Stimulated activated naive CD8-positive, alpha-beta T cell treated with anti-CD3 and anti-CD28 coated beads, Interleukin-15, Interleukin-2, amounts not matched to agents 100 U/mL and 50 U/mL, for 24 hours (primary cell): ENCODE results near the gene ZMYND8.
"Not testable (repeated sequence)": the region's sequence is repeated elsewhere in the genome, so short reads cannot be mapped to it uniquely, and the experiment has no call there.

ENCODE experiments used
- ATAC-seq: fragments of 150-1000 bp; cut with Tn5 transposase; one replicate; pipeline ENCODE4 v1.10.0; 2021
- DNase-seq: peaks from one replicate; pipeline ENCODE4 v3.0.0; 2021

Gene ZMYND8

DNA sequence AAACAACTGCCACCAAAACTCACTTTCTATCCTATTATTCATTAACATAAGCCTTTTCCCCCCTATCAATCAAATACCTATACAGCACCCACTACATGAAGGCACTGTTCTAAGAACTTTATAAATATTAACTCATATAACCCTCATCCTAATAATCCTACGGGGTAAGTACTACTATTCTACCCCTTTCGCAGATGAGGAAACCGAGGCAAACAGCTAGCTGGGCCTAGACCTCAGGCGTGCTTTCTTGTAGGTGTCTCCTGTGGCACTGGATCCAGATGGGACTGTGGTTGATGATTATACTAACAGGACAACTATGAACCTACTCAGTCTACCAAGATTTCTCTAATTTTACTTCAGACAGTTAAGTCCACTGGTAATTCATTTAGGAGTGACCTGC lies 131.6 kb downstream of the ZMYND8 start:
- ATAC-seq (no peak), DNase-seq (no peak)

DNA sequence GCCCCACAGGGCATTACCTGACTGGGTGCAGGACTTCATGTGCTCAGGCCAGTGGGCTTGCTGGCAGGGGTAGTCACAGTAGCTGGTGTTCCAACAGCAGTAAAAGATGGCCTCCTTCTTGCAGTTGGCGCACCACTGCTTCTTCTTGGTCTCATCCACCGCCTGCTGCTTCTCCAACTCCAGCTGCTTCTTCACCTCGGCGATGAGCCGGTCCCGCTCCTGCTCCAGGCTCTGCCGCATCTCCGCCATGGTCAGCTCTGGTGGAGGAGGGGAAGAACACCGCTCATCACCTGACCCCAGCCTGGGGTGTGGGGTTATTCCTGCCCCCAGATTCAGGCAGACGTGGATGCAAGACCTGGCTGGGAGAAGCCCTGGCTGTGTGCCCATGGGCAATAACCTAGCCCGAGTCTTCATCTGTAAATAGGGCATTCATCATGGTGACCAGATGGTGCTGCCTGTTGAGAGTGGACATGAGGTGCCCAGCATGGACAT lies 132.2 kb downstream of the ZMYND8 start:
- ATAC-seq = no peak
- no peak for DNase-seq

DNA sequence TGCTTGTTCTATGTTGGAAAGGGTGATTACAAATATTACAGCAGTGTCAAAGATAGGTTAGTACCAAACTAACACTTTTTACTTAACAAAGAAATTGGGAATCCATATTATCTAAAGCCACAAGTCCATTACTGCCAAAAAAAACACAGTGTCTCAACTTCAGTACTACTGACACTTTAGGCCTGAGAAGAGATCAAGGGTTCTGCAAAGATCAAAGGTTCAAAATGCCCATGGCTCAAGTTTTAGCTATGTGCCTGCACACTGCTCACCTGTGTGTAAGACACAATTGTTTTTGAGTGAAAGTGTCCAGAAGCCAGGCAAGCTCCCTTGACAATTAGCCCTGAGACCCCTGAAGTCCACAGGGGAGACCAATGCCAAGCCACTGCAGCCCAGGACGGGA lies 132.6 kb downstream of the ZMYND8 start:
- ATAC-seq = no peak

GRCh38 chr20:47222468-47223119 lies 133.9 kb downstream of the ZMYND8 start:
- ATAC-seq (no peak), DNase-seq (no peak)

More for the DNA sequence above, 132.6 kb downstream of the ZMYND8 start:
- no peak for DNase-seq

- DNase-seq (no peak), ATAC-seq (no peak)
These were observed 135.4 kb downstream of the ZMYND8 start for GRCh38 chr20:47221036-47221625.

DNA sequence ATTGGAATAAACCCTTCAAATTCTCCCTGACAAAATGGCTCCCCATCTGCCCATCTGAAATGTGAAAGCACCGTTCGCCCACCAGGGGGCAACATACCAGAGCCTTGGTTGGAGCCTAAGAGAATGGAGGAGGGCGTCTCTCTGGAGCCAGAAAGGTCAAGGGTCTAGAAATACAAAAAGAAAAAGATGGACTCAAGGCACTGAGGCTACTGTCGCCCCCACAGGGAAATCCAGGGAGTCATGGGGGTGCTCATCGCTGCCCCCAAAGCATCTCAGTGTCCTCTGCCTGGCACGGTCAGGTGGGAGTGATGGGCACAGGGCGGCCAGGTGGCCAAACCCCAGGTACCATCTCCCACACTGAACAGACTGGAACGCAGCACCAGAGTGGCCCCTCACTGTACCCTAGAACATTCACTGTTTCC lies 136.3 kb downstream of the ZMYND8 start:
- DNase-seq (peak; percentile 64), ATAC-seq (no peak)

- ATAC-seq (no peak), DNase-seq (no peak)
These were observed 138.7 kb downstream of the ZMYND8 start for GRCh38 chr20:47217482-47218446.

GRCh38 chr20:47216819-47217410 lies 139.6 kb downstream of the ZMYND8 start:
- DNase-seq = no peak
- no peak for ATAC-seq

DNA sequence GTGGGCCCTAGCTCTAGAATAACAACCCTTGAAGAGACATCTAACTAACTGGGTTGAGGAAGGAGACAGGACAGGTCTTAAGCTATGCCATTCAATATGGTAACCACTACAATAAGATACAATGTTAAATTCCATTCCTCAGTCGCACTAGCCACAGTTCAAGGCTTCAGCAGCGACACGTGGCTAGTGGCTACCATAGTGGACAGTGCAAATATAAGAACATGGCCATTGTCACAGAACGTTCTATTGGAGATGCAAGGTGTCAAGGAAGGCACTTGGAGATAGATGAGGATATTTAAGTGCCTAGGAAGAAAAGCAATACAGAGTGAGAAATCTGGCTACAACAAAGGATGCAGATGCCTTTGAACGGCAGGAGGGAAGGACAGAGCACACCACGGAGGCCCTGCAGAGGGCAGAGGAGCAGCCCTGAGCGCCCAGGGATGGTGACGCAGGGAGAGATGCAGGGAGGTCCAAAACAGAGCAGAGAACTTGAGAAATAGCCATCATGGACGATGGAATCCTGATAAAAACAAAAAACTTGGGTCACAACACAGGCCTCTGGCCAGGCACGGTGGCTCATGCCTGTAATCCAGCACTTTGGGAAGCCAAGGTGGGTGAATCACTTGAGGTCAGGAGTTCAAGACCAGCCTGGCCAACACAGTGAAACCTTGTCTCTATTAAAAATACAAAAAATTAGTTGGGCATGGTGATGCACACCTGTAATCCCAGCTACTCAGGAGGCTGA lies 140.7 kb downstream of the ZMYND8 start:
- DNase-seq (no peak), ATAC-seq (no peak)

DNA sequence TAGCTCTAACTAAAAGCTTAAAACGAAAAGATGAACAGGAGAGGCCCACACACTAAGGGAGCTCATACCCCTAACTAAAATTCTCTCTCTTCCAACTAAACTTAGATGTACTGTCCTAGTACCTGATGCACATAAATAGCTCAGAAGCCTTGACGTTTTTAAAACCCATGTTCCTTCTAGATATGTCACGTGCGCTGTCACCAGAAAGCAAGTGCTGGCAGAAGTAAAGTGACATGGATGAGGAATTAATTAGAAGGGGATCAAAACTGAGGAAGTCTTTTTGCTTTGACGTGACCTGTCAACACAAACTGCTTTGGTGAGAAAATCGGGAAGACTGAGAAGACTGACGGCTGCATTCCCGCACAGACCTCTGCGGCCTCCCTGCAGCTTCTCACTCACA lies 142.5 kb downstream of the ZMYND8 start:
- ATAC-seq = no peak
- DNase-seq = no peak

DNA sequence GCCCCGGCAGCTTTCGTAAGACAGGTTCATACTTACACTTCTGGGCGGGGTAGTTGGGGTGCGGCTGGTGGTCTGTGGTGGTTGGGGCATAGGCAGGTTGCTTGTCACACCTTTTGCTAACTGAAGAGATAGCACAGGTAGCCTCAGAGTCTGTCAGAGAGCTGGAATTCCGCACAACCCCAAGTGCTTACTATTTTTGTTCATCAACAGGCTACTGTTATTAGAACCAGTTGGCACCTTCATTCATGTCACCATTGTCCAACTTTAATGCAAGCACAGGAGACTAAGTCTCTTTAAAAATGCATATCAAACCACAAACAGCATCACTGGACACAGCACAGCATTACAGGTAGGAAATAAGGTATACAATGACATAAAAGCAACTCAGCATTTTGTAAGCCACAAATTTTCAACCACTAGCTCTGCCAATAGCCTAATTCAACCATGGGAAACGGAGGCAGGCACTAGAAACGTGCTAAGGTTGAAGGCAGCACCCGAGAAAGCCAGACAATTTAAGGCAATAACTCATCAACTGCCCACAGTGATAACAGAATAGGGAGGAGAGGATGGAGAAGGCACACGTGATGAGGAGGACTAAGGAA lies 143.8 kb downstream of the ZMYND8 start:
- no peak for ATAC-seq
- no peak for DNase-seq

DNA sequence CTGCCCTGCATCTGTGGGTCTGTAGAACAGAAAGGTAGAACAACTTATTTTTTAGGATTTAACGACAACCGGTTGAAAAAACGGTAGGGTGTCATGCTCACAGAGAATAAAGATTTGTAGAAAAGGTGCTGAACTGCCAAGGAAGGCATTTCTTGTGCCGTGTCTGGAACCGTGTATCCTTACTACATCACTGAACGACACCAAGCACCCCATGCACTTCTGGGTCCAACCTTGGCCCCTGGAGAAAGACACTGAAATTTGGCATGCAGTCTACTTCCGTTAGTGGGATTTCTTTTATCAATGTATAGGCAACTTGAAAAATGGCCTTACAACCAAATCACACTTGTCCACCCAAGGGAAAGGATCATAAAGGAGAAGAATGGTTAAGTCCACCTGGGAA lies 145.5 kb downstream of the ZMYND8 start:
- DNase-seq (no peak), ATAC-seq (no peak)

DNA sequence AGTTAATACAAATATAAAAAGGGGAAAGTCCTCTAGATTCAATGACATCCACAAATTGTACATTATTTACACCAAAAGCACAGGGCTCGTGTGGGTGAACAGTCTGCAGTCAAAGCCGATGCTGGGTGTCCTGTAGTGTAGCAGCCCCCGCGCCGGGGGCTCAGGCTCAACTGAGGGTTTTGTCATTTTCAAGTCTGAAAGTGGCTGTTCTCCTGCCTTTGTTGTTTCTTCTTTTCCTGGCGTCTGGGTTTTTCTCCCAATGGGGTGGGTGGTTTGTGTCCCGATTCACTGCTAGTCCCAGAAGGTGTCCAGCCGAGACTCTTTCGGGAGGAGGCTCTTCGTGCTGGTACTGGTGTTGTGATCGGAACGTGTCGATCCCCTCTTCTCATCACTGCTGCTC lies 146.0 kb downstream of the ZMYND8 start:
- ATAC-seq = no peak
- no peak for DNase-seq

DNA sequence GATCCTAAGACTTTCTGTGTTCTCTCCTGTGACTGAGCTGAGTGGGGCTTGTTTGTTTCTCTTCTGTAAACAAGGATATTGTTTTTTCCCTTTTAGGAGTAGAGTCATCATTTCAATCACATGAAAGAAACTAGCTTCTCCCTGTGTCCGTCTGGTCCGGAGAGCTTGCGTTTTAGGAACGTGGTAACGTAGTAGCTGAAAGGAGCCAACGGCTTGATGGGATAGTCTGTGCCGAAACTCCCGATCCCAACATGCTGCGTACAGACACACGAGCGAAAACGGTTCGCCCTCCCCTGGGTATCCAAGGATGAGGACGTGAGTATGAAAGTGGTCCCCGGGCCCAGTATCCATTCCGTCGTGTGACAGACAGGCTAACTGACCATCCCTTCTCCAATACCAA lies 146.5 kb downstream of the ZMYND8 start:
- DNase-seq (no peak), ATAC-seq (no peak)

- ATAC-seq (no peak), DNase-seq (no peak)
These were observed 147.8 kb downstream of the ZMYND8 start for GRCh38 chr20:47208534-47209174.

- DNase-seq (no peak), ATAC-seq (no peak)
These were observed 149.4 kb downstream of the ZMYND8 start for GRCh38 chr20:47206962-47207641.

DNA sequence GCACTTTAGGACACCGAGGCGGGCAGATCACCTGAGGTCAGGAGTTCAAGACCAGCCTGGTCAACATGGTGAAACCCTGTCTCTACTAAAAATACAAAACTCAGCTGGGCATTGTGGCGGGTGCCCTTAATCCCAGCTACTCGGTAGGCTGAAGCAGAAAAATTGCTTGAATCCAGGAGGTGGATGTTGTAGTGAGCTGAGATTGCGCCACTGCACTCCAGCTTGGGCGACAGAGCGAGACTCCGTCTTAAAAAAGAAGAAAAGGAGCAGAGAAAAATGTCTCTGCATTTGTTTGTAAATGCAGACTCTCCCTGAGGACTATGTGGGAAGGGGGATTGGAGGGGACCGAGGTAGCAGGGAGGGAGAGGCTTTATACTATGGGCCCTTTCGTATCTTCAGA lies 149.9 kb downstream of the ZMYND8 start:
- not testable (repeated sequence) for DNase-seq

GRCh38 chr20:47205577-47206123 lies 150.8 kb downstream of the ZMYND8 start:
- no peak for DNase-seq
- no peak for ATAC-seq

More for the DNA sequence above, 149.9 kb downstream of the ZMYND8 start:
- not testable (repeated sequence) for ATAC-seq

GRCh38 chr20:47204850-47205122 lies 151.7 kb downstream of the ZMYND8 start:
- ATAC-seq, DNase-seq: not testable (repeated sequence)
